ENCODE measurements around the gene MYBPC3.

Gene MYBPC3

GRCh38 chr11:47352556-47352955, at the start of gene MYBPC3:
Gene MYBPC3, minus strand, starts transcription at chr11:47352702. Its CDS starts 55 bp downstream, at chr11:47352647.
- no peak for TF ChIP-seq CTCF (IDR thresholded peaks at IDR 0.05; ENCODE audit: low read depth, low read length)
- DNase-seq (ENCODE audit: extremely low read depth, low read depth), result no peak

- no peak for DNase-seq (ENCODE audit: extremely low read depth, low read depth)
Measured at GRCh38 chr11:47400768-47401279, 48.3 kb upstream of the MYBPC3 start.

GRCh38 chr11:47399860-47400767, 47.6 kb upstream of the MYBPC3 start:
- TF ChIP-seq CTCF (IDR thresholded peaks at IDR 0.05; ENCODE audit: low read depth, low read length), result no peak
- no peak for DNase-seq (ENCODE audit: extremely low read depth, low read depth)

More at GRCh38 chr11:47400768-47401279, 48.3 kb upstream of the MYBPC3 start:
- TF ChIP-seq CTCF (IDR thresholded peaks at IDR 0.05; ENCODE audit: low read depth, low read length), result no peak

GRCh38 chr11:47398551-47398950, 46.0 kb upstream of the MYBPC3 start:
- no peak for DNase-seq (ENCODE audit: extremely low read depth, low read depth)
- TF ChIP-seq CTCF (IDR thresholded peaks at IDR 0.05; ENCODE audit: low read depth, low read length), result no peak

- no peak for DNase-seq (ENCODE audit: extremely low read depth, low read depth)
- no peak for TF ChIP-seq CTCF (IDR thresholded peaks at IDR 0.05; ENCODE audit: low read depth, low read length)
Measured at GRCh38 chr11:47398011-47398410, 45.5 kb upstream of the MYBPC3 start.

- no peak for TF ChIP-seq CTCF (IDR thresholded peaks at IDR 0.05; ENCODE audit: low read depth, low read length)
- DNase-seq (ENCODE audit: extremely low read depth, low read depth), result no peak
Measured at GRCh38 chr11:47396049-47396320, 43.5 kb upstream of the MYBPC3 start.

- TF ChIP-seq CTCF (IDR thresholded peaks at IDR 0.05; ENCODE audit: low read depth, low read length), result no peak
- no peak for DNase-seq (ENCODE audit: extremely low read depth, low read depth)
Measured at GRCh38 chr11:47395223-47396048, 42.9 kb upstream of the MYBPC3 start.

All from AG09319 (cell line).